GM19240 (cell line): ENCODE results near the gene ADK.
"Not testable (repeated sequence)": the region's sequence is repeated elsewhere in the genome, so short reads cannot be mapped to it uniquely, and the experiment has no call there.

Experiments used
- DNase-seq: peaks from one replicate; pipeline ENCODE4 v3.0.0; 2011; ENCODE audit warnings: low spot score; ENCODE audit not compliant: insufficient read length

Gene ADK

DNA sequence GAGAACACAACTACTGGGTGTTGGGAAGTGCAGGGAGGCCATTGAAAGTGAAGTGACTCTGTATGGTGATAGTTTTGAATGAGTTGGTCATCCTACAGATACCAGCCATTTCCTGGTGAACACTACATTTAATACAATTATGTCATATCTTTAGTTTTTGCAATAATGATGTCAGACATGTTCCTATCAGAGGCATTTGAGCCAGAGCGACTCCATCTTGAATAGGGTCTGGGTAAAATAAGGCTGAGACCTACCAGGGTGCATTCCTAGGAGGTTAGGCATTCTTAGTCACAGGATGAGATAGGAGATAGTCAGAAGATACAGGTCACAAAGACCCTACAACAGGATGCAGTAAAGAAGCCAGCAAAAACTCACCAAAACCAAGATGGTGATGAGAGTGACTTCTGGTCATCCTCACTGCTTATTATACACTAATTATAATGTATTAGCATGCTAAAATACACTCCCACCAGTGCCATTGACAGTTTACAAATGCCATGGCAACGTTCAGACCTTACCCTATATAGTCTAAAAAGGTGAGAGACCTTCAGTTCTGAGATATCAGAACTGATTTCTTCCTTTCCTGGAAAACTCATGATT, 28.2 kb downstream of the ADK start:
- DNase-seq, result no peak

DNA sequence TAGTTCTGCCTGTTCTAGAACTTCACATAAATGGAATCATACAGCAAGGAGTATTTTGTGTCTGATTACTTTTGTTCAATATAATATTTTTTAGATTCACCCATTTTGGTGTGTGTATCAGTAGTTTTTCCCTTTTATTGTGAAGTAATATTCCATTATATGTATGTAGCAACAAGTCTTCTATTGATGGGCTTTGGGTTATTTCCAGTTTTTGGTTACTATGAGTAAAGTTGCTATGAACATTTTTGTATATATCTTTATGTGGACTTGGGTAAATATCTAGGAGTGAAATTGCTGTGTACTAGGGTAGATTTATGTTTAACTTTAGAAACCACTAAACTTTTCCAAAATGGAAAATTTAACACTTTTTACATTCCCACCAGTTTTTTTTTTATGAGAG, 35.7 kb downstream of the ADK start:
- DNase-seq, result no peak

DNA sequence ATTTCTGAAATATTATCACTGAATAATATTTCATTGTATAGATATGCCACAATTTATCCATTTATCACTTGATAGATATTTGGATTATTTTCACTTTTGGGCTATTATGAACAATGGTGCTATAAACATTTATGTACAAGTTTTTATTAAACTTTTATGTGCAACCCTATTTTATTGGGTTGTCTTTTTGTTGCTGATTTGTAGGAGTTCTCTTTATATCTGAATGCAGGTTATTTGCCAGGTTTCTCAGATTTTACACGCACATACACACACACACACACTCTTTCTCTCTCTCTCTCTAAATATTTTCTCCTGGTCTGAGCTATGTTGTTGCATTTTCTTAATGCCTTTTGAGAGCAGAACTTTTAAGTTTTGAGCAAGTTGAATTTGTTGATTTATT, 36.2 kb downstream of the ADK start:
- no peak for DNase-seq

DNA sequence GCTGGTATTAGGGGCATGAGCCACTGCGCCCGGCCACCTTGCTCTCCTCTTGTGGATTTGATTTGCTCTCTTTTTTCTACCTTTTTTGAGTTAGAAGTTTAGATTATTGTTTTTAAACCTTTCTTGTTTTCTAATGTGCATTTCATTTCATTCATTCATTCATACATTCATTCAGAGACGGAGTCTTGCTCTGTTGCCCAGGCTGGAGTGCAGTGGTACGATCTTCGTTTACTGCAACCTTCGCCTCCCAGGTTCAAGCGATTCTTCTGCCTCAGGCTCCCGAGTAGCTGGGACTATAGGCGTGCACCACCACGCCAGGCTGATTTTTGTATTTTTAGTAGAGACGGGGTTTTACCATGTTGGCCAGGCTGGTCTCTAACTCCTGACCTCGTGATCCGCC, 37.6 kb downstream of the ADK start:
- DNase-seq, result not testable (repeated sequence)

DNA sequence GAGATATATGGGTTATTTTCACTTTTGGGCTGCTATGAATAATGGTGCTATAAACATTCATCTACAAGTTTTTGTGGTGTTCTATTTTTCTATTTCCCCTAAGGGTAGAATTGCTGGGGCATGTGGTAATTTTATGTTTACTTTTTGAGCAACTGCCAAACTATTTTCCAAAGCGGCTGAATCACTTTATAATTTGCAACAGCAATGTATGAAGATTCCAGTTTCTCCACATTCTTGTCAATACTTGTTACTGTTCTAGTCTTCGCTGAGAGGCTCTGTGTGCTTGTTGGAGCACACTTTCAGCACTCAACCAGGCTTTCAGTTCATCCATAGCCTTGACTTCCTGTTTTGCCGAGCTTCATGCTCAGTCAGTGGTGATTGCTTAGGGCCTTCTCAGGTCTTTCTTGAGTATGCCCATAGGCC, 39.0 kb downstream of the ADK start:
- DNase-seq, result no peak

DNA sequence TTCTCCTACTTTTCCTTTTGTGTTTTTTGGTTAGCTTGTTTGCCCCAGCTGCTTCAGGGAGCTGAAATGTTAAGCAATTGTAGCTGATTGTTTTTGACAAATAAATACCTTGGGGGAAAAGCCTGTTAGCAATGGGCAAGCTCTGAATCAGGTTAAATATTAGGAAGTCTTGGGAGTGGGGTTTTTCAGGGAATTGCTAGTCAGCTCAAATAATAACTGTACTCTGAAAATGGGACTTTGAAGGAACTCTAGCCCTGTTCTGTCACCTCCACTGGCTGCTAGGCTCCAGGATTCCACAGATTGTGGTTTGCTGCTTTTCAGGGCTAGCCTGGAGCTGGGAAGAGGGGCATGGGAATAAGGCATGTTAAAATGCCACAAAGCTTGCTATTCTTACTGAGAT, 39.5 kb downstream of the ADK start:
- DNase-seq, result no peak

DNA sequence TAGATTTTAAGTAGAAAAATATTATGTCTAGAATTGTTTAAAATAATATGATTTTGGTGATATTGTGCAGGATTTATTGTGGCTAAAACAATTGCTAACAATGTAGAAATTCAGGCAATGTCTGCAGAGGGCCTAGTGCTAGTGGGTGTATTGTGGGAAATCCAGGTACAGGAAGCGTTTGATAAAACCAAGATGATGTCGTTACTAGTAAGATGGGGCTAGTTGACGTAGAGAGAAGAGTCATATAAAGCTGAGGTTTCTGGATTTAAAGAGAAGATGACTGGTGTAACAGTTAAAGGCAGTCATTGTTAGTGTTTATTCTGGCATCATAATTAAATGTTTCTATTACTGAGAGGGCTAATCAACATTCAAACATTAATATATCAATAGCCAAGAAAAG, 43.5 kb downstream of the ADK start:
- DNase-seq, result no peak

DNA sequence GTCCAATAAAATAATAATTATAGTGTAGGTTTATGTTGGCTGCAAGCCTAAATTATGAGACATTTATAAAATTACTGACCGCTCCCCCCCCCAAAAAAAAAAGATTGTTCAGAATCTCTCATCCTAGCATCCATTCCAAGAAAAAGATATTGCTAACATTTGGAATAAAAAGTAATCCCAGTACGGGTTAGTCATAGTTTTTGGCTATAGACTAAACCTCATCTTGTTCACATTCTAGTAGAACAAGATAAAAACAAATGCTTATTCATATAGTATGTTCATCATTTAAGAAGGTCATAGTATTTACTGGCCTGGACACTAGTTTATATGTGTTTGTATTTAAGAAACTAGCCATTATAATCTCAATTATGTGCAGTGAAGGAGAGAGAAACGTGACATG, 44.0 kb downstream of the ADK start:
- DNase-seq, result no peak

DNA sequence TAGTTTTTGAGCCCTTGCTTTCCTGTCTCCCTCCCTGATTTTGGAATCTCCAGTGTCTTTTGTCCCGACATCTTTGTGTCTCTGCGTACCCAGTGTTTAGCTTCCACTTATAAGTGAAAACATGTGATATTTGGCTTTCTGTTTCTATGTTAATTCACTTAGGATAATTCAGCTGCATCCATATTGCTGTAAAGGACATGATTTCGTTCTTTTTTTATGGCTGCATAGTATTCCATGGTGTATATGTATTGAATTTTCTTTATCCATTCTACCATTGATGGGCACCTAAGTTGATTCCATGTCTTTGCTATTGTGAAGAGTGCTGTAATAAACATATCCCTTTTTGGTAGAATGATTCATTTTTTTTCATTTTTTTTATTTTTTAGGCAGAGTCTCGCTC, 48.3 kb downstream of the ADK start:
- DNase-seq, result no peak

DNA sequence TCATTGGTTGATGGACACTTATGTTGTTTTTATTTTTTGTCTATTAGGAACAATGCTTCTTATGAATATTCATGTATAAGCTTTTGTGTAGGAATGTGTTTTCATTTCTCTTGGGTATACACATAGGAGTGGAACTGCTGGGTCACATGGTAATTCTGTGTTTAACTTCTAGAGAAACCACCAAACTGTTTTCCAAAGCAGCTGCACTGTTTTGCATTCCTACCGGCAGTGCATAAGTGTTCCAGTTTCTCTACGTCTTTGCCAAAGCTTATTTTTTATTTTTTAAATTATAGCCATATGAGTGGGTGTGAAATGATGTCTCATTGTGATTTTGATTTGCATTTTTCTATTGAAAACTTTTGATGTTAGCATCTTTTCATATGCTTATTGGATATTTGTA, 51.3 kb downstream of the ADK start:
- no peak for DNase-seq

DNA sequence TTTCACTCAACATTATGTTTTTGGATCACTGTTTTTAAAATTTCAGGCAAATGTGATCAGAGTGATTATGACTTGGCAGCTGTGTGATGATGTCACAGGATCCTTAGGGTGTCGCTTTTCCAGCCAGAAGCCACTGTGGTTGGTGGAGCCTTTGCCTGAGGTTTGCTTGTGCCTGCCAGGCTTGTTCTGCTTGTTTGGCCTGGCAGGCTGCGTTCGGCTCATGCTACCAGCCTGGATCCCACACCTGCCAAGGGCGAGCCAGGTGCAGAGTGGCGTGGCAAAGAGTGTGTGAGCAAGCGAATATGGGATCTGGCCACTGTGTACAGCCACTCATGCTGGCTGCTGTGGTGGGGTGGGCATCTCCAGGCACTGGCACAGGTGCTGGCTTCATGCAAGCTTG, 55.7 kb downstream of the ADK start:
- no peak for DNase-seq

DNA sequence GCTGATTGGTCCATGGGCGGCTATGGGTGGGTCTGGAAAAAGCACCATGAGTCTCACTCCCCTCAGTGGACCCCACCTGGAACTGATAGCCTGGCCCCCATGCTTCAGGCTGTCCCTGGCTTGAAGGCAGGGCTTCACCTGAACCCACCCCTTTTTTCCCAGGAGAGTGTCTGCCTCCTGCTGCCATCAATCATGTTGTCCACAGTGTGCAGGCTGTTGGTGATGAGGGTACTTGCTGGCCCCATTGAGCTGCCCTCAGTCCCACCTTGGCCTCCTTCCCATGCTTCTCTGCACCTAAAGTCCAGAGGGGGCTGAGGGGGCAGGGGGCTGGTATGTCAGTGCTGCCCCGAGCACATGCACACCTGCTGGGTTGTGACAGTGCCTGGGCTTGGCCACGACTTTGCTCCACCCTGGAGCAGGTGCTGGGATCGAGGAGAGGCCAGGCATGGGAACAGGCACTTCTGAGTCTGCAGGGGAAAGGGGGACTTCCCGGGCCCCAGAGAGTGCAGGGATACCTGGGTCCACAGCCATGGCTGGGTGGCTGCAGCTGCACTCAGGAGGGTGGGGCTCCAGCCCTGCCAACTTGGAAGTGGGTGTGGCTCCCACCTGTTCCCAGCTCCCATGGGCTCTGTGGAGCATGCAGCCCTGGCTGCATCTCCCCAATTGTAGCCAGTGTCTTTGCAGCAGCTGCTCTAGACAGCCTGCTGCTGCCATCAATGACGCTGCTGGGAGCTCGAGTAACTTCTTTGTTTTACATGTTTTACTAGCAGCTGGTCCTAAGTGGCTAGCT, 56.9 kb downstream of the ADK start:
- DNase-seq, result no peak

DNA sequence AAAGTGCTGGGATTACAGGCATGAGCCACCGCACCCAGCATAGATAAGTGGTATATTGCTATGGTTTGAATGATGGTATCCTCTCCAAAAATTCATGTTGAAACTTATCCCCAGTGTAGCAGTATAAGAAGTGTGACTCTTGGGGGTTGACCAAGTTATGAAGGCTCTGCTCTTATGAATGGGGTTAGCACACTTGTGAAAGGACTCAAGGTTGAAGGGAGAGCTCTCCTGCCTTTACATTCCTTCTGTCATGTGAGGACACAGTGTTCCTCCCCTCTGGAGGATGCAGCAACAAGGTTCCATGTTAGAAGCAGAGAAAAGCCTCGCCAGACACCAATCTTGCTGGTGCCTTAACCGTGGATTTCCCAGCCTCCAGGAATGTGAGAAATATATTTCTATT, 58.0 kb downstream of the ADK start:
- no peak for DNase-seq

DNA sequence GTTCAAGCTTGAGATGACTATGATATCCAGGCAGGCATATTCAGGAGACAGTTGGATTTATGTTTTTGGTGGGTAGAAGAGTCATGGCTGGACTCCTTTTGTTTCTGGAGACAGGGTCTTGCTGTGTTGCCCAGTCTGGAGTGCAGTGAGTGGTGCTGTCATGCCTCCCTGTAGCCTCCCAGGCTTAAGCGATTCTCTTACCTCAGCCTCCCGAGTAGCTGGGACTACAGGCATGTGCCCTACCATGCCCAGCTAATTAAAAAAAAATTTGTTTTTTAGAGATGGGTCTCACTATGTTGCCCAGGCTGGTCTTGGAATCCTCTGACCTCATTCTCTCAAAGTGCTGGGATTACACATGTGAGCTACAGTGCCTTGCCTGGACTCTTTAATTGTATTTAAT, 62.0 kb downstream of the ADK start:
- no peak for DNase-seq

DNA sequence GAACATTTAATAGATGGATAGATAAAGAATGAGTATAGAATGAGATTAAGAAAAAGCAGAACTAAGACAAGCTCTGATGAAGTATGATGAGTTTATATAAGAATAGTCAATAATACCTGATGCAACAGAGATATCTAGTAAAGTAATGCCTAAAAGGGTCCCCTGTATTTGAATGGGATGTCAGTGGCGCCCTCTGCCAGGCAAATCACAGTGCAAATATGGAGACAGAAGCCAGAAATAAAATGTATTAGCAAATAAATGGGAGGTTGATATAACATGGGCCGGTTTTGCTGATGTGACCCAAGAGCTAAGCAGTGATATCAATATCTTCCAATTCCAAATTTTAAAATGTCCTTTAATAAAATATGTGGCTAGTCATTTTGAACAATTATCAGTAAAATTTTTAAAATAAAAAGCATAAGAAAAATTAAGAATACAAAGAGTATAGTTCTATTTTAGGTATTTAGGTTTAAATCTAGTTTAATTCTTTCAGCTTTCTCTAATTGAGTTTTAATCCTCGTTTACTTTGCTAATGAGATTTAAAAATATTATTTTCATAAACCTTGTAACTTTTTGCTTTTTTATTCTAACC, 62.6 kb downstream of the ADK start:
- no peak for DNase-seq

DNA sequence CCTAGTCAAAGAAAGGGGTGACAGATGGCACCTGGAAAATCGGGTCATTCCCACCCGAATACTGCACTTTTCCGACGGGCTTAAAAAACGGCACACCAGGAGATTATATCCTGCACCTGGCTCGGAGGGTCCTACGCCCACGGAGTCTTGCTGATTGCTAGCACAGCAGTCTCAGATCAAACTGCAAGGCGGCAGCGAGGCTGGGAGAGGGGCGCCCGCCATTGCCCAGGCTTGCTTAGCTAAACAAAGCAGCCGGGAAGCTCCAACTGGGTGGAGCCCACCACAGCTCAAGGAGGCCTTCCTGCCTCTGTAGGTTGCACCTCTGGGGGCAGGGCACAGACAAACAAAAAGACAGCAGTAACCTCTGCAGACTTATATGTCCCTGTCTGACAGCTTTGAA, 66.1 kb downstream of the ADK start:
- not testable (repeated sequence) for DNase-seq

DNA sequence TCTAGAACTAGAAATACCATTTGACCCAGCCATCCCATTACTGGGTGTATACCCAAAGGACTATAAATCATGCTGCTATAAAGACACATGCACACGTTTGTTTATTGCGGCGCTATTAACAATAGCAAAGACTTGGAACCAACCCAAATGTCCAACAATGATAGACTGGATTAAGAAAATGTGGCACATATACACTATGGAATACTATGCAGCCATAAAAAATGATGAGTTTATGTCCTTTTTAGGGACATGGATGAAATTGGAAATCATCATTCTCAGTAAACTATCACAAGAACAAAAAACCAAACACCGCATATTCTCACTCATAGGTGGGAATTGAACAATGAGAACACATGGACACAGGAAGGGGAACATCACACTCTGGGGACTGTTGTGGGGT, 71.4 kb downstream of the ADK start:
- DNase-seq, result not testable (repeated sequence)

DNA sequence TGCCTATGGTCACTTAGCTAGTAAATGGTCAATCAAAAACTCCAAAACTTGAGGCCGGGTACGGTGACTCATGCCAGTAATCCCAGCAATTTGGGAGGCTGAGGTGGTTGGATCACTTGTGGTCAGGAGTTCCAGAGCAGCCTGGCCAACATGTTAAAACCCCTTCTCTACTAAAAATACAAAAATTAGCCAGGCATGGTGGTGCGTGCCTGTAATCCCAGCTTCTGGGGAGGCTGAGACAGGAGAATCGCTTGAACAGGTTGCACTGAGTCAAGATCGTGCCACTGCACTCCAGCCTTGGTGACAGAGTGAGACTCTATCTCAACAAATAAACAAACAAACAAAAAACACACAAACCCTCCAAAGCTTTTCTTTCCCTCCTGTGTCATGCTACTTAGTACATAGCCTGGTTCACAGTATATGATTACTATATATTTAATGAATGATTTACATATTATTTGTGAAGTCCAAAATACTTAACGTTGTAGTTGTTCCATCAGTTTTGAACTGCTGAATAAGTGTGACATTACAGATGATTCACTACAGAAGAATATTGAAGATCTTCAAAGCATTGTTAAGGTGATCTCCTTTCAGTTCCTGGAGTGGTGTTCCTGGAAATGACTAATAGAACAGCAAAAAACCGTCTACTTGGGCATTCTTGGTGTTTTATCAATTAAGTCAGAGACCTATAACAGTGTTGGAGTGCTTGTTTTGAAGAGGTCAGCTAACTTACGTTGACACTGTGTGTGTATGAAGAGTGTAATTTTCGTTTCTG, 72.9 kb downstream of the ADK start:
- DNase-seq, result no peak

DNA sequence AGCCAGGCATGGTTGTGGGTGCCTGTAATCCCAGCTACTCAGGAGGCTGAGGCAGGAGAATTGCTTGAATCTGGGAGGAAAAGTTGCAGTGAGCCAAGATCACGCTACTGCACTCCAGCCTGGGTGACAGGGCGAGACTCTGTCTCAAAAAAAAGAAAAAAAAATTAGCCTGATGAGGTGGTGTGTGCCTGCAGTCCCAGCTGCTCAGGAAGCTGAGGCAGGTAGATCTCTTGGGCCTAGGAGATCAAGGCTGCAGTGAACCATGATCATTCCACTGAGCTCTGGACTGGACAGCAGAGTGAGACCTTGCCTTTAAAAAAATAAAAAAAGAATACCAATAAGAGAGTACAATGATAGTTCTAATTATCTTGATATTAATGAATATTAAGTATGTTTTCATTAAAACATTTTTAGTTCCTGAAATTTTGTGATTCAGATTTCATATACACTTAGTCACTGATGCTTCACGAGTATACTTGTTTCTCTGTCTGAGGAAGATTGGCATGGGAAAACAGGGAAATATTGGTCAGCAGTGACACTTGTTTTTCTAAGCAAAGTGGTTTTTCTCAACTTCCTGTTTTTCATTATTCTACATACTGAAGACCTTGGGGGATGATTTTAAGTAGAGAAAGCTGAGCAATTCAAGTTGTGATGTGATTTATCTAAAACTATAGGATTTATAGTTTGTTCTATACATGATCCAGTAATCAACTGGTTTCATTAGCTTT, 76.8 kb downstream of the ADK start:
- no peak for DNase-seq

DNA sequence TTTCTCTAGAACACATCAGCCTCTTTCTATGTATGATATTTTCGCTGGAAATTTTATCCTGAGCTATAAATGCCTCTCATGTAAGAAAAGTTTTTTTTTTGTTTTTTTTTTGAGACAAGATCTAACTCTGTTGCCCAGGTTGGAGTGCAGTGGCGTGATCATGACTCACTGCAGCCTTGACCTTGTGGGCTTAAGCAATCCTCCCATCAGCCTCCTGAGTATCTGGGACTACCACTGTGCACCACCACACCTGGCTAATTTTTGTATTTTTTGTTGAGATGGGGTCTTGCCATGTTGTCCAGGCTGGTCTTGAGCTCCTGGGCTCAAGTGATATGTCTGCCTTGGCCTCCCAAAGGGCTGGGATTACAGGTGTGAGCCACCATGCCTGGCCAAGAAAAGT, 80.4 kb downstream of the ADK start:
- DNase-seq, result no peak

DNA sequence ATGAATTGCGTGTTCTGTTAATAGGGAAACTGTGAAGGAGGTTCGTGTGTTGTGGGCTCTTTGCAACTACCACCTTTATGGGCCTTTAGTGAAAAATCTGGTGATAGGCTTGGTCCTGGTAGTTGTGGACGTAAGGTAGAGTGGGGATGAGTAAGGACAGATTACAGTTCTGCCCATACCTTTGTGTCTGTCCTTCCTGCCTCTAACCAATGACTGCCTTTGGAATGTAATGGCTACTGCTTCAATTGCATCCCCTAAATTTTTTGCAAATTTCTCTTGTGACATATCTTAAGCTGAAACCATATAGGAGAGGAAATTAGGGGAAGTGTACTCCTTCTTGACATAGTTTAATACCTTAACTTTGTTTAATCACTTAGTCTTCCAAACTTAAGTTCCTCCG, 82.3 kb downstream of the ADK start:
- DNase-seq, result no peak

DNA sequence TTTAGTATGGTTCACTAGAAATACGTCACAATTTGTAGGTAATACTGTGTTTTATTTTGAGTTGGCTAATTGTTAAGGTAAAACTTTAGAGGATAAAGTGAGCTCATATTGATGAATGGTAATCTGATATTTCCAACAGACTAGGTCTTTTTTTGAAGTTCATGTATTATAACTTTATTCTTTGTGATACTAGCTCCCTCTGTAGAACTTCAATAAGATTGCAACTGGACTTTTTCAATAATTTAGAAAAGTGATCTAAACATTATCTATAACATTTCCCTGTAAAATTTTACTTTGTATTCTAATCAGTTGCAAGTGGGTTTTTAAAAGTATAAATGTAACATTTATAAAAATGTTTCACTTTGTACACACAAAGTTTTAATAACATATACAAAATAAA, 83.5 kb downstream of the ADK start:
- no peak for DNase-seq
